ENCODE data around the gene MAP3K8.

DNA sequence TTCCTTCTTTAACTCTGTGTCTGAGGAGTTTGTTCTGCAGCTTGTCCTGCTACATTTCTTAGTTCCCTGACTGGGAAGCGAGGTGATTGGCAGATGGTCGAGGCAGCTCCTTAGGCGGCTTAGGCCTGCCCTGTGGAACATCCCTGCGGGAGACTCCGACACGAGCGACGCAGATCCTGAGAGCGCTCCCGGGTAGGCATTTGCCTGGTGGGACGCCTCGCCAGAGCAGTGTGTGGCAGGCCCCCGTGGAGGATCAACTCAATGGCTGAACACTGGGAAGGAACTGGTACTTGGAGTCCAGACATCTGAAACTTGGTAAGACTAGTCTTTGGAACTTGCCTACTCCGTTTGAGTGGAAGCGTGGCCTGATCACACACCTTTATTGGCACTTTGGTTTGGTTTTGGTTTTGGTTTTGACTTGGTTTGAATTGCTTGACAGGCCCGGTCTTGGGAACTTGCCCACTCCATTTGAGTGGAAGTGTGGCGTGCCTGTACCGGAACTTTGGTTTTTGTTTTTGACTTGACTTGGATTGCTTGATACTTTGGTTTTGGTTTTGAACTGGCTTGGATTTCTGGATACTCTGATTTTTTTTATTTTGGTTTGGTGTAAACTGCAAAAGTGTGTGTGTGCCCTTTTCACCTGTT is 42.6 kb downstream of the MAP3K8 start:
- TF ChIP-seq, protein P1, sequence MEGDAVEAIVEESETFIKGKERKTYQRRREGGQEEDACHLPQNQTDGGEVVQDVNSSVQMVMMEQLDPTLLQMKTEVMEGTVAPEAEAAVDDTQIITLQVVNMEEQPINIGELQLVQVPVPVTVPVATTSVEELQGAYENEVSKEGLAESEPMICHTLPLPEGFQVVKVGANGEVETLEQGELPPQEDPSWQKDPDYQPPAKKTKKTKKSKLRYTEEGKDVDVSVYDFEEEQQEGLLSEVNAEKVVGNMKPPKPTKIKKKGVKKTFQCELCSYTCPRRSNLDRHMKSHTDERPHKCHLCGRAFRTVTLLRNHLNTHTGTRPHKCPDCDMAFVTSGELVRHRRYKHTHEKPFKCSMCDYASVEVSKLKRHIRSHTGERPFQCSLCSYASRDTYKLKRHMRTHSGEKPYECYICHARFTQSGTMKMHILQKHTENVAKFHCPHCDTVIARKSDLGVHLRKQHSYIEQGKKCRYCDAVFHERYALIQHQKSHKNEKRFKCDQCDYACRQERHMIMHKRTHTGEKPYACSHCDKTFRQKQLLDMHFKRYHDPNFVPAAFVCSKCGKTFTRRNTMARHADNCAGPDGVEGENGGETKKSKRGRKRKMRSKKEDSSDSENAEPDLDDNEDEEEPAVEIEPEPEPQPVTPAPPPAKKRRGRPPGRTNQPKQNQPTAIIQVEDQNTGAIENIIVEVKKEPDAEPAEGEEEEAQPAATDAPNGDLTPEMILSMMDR (conservative IDR thresholded peaks at IDR 0.05 in 1 of 2, IDR thresholded peaks at IDR 0.05 in 1 of 2; ENCODE audit: extremely low read depth in 1 of 2, insufficient read depth in 1 of 2, low read depth in 1 of 2, low read length in 2 of 2) = no peak
- TF ChIP-seq EZH2 (IDR thresholded peaks at IDR 0.05; ENCODE audit: borderline replicate concordance, low read length) = no peak

Measured in mammary epithelial cell (primary cell).